Adrenal gland (tissue), 5 donors: ENCODE data around the gene SRGAP3.

Source experiments
- CTCF ChIP-seq, 6 experiments: fragments of 450-650 bp in 4 of 6; fragments of 200-600 bp in 2 of 6; sonication (generic) in 1 of 6; IDR thresholded peaks; 1 replicate in 5 of 6; 2 replicates in 1 of 6; pipeline versions ENCODE4 v1.5.1 to v1.8.0; 2016 to 2021; ENCODE audit warnings: antibody characterized with exemption in 6 of 6, mild to moderate bottlenecking in 2 of 6, moderate library complexity in 1 of 6
- POLR2A ChIP-seq, 2 donors: fragments of 450-650 bp; IDR thresholded peaks; one replicate each; pipeline ENCODE4 v1.6.1; 2017; ENCODE audit warnings: antibody characterized with exemption in 2 of 2, mild to moderate bottlenecking in 2 of 2, moderate library complexity in 1 of 2
- donor health status: DM: no; HTN: no; CAD: no.

GRCh38 chr3:9223672-9224071 lies 25.8 kb downstream of the SRGAP3 start:
- TF ChIP-seq CTCF (IDR thresholded peaks at IDR 0.05) (no peak), POLR2A (IDR thresholded peaks at IDR 0.05) (no peak)
